Measurements from ENCODE around the gene RNF125.

The RNF125 gene

GRCh38 chr18:32036506-32037180 is 18.0 kb downstream of the RNF125 start:
- TF ChIP-seq, protein P1, sequence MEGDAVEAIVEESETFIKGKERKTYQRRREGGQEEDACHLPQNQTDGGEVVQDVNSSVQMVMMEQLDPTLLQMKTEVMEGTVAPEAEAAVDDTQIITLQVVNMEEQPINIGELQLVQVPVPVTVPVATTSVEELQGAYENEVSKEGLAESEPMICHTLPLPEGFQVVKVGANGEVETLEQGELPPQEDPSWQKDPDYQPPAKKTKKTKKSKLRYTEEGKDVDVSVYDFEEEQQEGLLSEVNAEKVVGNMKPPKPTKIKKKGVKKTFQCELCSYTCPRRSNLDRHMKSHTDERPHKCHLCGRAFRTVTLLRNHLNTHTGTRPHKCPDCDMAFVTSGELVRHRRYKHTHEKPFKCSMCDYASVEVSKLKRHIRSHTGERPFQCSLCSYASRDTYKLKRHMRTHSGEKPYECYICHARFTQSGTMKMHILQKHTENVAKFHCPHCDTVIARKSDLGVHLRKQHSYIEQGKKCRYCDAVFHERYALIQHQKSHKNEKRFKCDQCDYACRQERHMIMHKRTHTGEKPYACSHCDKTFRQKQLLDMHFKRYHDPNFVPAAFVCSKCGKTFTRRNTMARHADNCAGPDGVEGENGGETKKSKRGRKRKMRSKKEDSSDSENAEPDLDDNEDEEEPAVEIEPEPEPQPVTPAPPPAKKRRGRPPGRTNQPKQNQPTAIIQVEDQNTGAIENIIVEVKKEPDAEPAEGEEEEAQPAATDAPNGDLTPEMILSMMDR (IDR thresholded peaks at IDR 0.05; ENCODE audit: low read depth, low read length): no peak
- Histone ChIP-seq H3K36me3 (no peaks in the 10 kb centered on the region), H3K9me3 (no peaks in the 10 kb centered on the region), H3K4me3 (ENCODE audit: low read depth, low read length) (no peak overlapping the region), H3K27me3 (no peaks in the 10 kb centered on the region), H3K4me1 (no peaks in the 10 kb centered on the region)
- DNase-seq: no peak

- Histone ChIP-seq H3K4me1 (no peaks in the 10 kb centered on the region), H3K9me3 (no peaks in the 10 kb centered on the region), H3K27me3 (no peaks in the 10 kb centered on the region), H3K4me3 (ENCODE audit: low read depth, low read length) (no peak overlapping the region), H3K36me3 (no peaks in the 10 kb centered on the region)
- TF ChIP-seq, protein P1 (IDR thresholded peaks at IDR 0.05; ENCODE audit: low read depth, low read length): no peak
- DNase-seq: no peak
Observed at GRCh38 chr18:32037616-32038015, 19.0 kb downstream of the RNF125 start.

- H3K4me1 ChIP-seq: no peaks in the 10 kb centered on the region
Observed at GRCh38 chr18:32040936-32041335, 22.3 kb downstream of the RNF125 start.

GRCh38 chr18:32042337-32042736 is 23.7 kb downstream of the RNF125 start:
- H3K4me1 ChIP-seq: no peaks in the 10 kb centered on the region
- no peak overlapping the region for H3K4me3 ChIP-seq (ENCODE audit: low read depth, low read length)
- DNase-seq: no peak
- H3K27me3 ChIP-seq: no peaks in the 10 kb centered on the region
- TF ChIP-seq, protein P1 (IDR thresholded peaks at IDR 0.05; ENCODE audit: low read depth, low read length): no peak
- no peaks in the 10 kb centered on the region for H3K9me3 ChIP-seq
- no peaks in the 10 kb centered on the region for H3K36me3 ChIP-seq

More at GRCh38 chr18:32040936-32041335, 22.3 kb downstream of the RNF125 start:
- H3K9me3 ChIP-seq: no peaks in the 10 kb centered on the region
- H3K27me3 ChIP-seq: no peaks in the 10 kb centered on the region
- no peak overlapping the region for H3K4me3 ChIP-seq (ENCODE audit: low read depth, low read length)
- TF ChIP-seq, protein P1 (IDR thresholded peaks at IDR 0.05; ENCODE audit: low read depth, low read length): no peak
- no peak for DNase-seq
- H3K36me3 ChIP-seq: no peaks in the 10 kb centered on the region

- TF ChIP-seq, protein P1 (IDR thresholded peaks at IDR 0.05; ENCODE audit: low read depth, low read length): no peak
- H3K4me1 ChIP-seq: no peaks in the 10 kb centered on the region
- DNase-seq: no peak
- H3K9me3 ChIP-seq: no peaks in the 10 kb centered on the region
- H3K36me3 ChIP-seq: no peaks in the 10 kb centered on the region
- H3K27me3 ChIP-seq: no peaks in the 10 kb centered on the region
- no peak overlapping the region for H3K4me3 ChIP-seq (ENCODE audit: low read depth, low read length)
Observed at GRCh38 chr18:32048507-32049091, 30.0 kb downstream of the RNF125 start.
